ENCODE results near the gene PDSS2.

DNA sequence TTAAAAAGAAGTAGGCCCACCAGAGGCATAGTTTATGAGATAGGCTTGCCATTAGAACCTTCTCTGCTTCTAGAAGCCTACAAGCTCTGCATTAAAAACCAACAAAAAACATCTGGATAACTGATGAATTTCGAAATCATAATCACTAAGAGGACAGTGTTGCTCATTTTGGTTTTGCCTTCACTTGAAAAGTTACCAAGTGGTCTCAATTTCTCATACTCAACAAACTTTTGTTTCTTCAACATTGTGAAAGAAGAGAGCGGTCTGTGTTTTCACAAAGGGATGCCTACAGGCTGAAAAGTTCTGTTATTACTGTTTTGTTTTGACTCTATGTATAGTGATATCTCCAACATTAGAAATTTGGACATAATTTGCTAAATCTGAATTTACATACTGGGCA, 98.9 kb downstream of the PDSS2 start:
- TF ChIP-seq EZH2 (IDR thresholded peaks at IDR 0.05) (no peak), CTCF (IDR thresholded peaks at IDR 0.05) (no peak), EZH2phosphoT487 (IDR thresholded peaks at IDR 0.05) (no peak)
